GM18517 (cell line): ENCODE results near the gene ZNF557.
"Not testable (repeated sequence)": the region's sequence is repeated elsewhere in the genome, so short reads cannot be mapped to it uniquely, and the experiment has no call there.

ENCODE experiments used
- ATAC-seq: cut with Tn5 transposase; IDR thresholded peaks from one replicate; pipeline ENCODE4 v1.9.1; 2021; ENCODE audit warnings: mild to moderate bottlenecking, moderate library complexity; ENCODE audit not compliant: unreplicated experiment

Gene ZNF557

GRCh38 chr19:7069042-7069903 is at the start of gene ZNF557:
Gene ZNF557 (plus strand): TSS chr19:7069703. CDS start chr19:7075075, 5,372 bp downstream.
- peak; percentile 84 for ATAC-seq

GRCh38 chr19:7021331-7021730 is 48.2 kb upstream of the ZNF557 start, which contains the start of gene MBD3L2B:
Gene MBD3L2B (minus strand): TSS chr19:7021431. CDS start chr19:7021397, 34 bp downstream.
- ATAC-seq = not testable (repeated sequence)

- not testable (repeated sequence) for ATAC-seq
These were observed 40.7 kb upstream of the ZNF557 start for GRCh38 chr19:7028790-7029189.

- ATAC-seq = not testable (repeated sequence)
These were observed 39.2 kb upstream of the ZNF557 start, which contains the start of gene MBD3L5 for GRCh38 chr19:7030278-7030677. Gene MBD3L5 (plus strand): TSS chr19:7030578. CDS start chr19:7030612, 34 bp downstream.

- ATAC-seq = not testable (repeated sequence)
These were observed 29.4 kb upstream of the ZNF557 start, which contains the start of gene MBD3L4 for GRCh38 chr19:7040079-7040478. Gene MBD3L4 (minus strand): TSS chr19:7040179. CDS start chr19:7040144, 35 bp downstream.

GRCh38 chr19:7041563-7041962 is 27.9 kb upstream of the ZNF557 start:
- ATAC-seq = not testable (repeated sequence)

GRCh38 chr19:7049021-7049420 is 20.5 kb upstream of the ZNF557 start, which contains the start of gene MBD3L2:
Gene MBD3L2 (plus strand): TSS chr19:7049321. CDS start chr19:7049374, 53 bp downstream.
- ATAC-seq = not testable (repeated sequence)

- not testable (repeated sequence) for ATAC-seq
These were observed 18.1 kb upstream of the ZNF557 start for GRCh38 chr19:7051421-7051820.

- ATAC-seq = not testable (repeated sequence)
These were observed 16.6 kb upstream of the ZNF557 start for GRCh38 chr19:7052896-7053295.

- not testable (repeated sequence) for ATAC-seq
These were observed 14.7 kb upstream of the ZNF557 start for GRCh38 chr19:7054635-7055368.

- ATAC-seq = not testable (repeated sequence)
These were observed 13.8 kb upstream of the ZNF557 start for GRCh38 chr19:7055679-7056078.

GRCh38 chr19:7056371-7056770 is 13.1 kb upstream of the ZNF557 start:
- ATAC-seq = not testable (repeated sequence)

- ATAC-seq = not testable (repeated sequence)
These were observed 10.9 kb upstream of the ZNF557 start, which contains the start of gene MBD3L3 for GRCh38 chr19:7058576-7058975. Gene MBD3L3 (minus strand): TSS chr19:7058676. CDS start chr19:7058605, 71 bp downstream.

- not testable (repeated sequence) for ATAC-seq
These were observed 9.5 kb upstream of the ZNF557 start for GRCh38 chr19:7059977-7060376.

GRCh38 chr19:7063339-7063738 is 6.2 kb upstream of the ZNF557 start:
- ATAC-seq = no peak

GRCh38 chr19:7063764-7064418 is 5.6 kb upstream of the ZNF557 start:
- ATAC-seq = no peak

- ATAC-seq = not testable (repeated sequence)
These were observed 2.4 kb upstream of the ZNF557 start for GRCh38 chr19:7067122-7067521.

- no peak for ATAC-seq
These were observed 1.8 kb upstream of the ZNF557 start for GRCh38 chr19:7067716-7068115.

- no peak for ATAC-seq
These were observed 904 bp upstream of the ZNF557 start for GRCh38 chr19:7068599-7068998.

GRCh38 chr19:7069904-7070226 is 362 bp downstream of the ZNF557 start:
- no peak for ATAC-seq

- no peak for ATAC-seq
These were observed 3.0 kb downstream of the ZNF557 start for GRCh38 chr19:7072541-7072940.
